ENCODE measurements around the gene LRP1. TPM values are rescaled to one million over a fixed set of nuclear protein-coding genes. Genes with fewer than 3 reads are reported as not detected.

Gene LRP1
- total RNA-seq, 2 donors from 2014 or later = 53.5 to 198 TPM

GRCh38 chr12:57219993-57220754 lies 91.9 kb downstream of the LRP1 start:
- peaks cover 12% of the 10 kb centered on the region for H3K4me1 ChIP-seq (replicated peaks)
- no peaks in the 10 kb centered on the region for H3K9me3 ChIP-seq
- intact Hi-C loops (cut with DNase I) = no loop called here
- DNase-seq (ENCODE audit: low spot score) = no peak
- H3K4me3 ChIP-seq = no peak overlapping the region
- TF ChIP-seq POLR2A (IDR thresholded peaks at IDR 0.05) = no peak
- TF ChIP-seq, protein P1, sequence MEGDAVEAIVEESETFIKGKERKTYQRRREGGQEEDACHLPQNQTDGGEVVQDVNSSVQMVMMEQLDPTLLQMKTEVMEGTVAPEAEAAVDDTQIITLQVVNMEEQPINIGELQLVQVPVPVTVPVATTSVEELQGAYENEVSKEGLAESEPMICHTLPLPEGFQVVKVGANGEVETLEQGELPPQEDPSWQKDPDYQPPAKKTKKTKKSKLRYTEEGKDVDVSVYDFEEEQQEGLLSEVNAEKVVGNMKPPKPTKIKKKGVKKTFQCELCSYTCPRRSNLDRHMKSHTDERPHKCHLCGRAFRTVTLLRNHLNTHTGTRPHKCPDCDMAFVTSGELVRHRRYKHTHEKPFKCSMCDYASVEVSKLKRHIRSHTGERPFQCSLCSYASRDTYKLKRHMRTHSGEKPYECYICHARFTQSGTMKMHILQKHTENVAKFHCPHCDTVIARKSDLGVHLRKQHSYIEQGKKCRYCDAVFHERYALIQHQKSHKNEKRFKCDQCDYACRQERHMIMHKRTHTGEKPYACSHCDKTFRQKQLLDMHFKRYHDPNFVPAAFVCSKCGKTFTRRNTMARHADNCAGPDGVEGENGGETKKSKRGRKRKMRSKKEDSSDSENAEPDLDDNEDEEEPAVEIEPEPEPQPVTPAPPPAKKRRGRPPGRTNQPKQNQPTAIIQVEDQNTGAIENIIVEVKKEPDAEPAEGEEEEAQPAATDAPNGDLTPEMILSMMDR (IDR thresholded peaks at IDR 0.05) = no peak
- peaks cover 5% of the 10 kb centered on the region for H3K27me3 ChIP-seq (replicated peaks; ENCODE audit: insufficient read depth)
- 7% methylated on average over 38 of the region's 38 CpGs for WGBS
- no peaks in the 10 kb centered on the region for H3K36me3 ChIP-seq
- H3K27ac ChIP-seq = no peak overlapping the region

DNA sequence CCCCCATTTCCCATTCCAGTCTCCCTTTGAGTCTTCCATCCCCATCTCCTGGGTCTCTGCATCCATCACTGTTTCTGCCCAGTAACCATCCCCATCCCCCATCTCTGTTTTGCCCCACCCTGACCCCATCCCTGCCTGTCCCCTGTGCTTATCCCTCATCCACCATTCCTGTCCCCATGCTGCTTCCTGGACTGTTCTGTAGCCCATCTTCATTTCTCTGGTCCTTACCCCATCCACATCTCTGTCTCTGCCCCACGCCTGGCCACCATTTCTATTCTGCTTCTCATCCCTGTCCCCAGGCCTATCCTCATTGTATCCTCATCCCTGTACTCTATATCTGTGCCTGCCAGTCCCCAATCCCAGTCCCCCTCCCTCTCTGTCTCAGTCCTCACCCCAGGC lies 92.5 kb downstream of the LRP1 start:
- WGBS = 74% methylated on average over 1 of the region's 1 CpG
- H3K27ac ChIP-seq = no peak overlapping the region
- intact Hi-C loops (cut with DNase I) = no loop called here
- H3K4me1 ChIP-seq (replicated peaks) = peaks cover 12% of the 10 kb centered on the region
- no peaks in the 10 kb centered on the region for H3K9me3 ChIP-seq
- H3K4me3 ChIP-seq = no peak overlapping the region
- no peak for DNase-seq (ENCODE audit: low spot score)
- TF ChIP-seq, protein P1 (IDR thresholded peaks at IDR 0.05) = no peak
- no peak for TF ChIP-seq POLR2A (IDR thresholded peaks at IDR 0.05)
- no peak for TF ChIP-seq POLR2AphosphoS5 (IDR thresholded peaks at IDR 0.05)
- no peaks in the 10 kb centered on the region for H3K36me3 ChIP-seq
- H3K27me3 ChIP-seq (replicated peaks; ENCODE audit: insufficient read depth) = peaks cover 5% of the 10 kb centered on the region

GRCh38 chr12:57221169-57221917 lies 93.1 kb downstream of the LRP1 start:
- Histone ChIP-seq H3K9me3 (no peaks in the 10 kb centered on the region), H3K27me3 (replicated peaks; ENCODE audit: insufficient read depth) (peaks cover 10% of the 10 kb centered on the region), H3K27ac (no peak overlapping the region), H3K4me1 (replicated peaks) (peaks cover 12% of the 10 kb centered on the region), H3K36me3 (no peaks in the 10 kb centered on the region), H3K4me3 (no peak overlapping the region)
- no peak for DNase-seq (ENCODE audit: low spot score)
- intact Hi-C loops (cut with DNase I) = no loop called here
- 24% methylated on average over 24 of the region's 24 CpGs for WGBS
- no peak for TF ChIP-seq POLR2AphosphoS5 (IDR thresholded peaks at IDR 0.05)
- TF ChIP-seq POLR2A (IDR thresholded peaks at IDR 0.05) = no peak
- TF ChIP-seq, protein P1 (IDR thresholded peaks at IDR 0.05) = no peak

DNA sequence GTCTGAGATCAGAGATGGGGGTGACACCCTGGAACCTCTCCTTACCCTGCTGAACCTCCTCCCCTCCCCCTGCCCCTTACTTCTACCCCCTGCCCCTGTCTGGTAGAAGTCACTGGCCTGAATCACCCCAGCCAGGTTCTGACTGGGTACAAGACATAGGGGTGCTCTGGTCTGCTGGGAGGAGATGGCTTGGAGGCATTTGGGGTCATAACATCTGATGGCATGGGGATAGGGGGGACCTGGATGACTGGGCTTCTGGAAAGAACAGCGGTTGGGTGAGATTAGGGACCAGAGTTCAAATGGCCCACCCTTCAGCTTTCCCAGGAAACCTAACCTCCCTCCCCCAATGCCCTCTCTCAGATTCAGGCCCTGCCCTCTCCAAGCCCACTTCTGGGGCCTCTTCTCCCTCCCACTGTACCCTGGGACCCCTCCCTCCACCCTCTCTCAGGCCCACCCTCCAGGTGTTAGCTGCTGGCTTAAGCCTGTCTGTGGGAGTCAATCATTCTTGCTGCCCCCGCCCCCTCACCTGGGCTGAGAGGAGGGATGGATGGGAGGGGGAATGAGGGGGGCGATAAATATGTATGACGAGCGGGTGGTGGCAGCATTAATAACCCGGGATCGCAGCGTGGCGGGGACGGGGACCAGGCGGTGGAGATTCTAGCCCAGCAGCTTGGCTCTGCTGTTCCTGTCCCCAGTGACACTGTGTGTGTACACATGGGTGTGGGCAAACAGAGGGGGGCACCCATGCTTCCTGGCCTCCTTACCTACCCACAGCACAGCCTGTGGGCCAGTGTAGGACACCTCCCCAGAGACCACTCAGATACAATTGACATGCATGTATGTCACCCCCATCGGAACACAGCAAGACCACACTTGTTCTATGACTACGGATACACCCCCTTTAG lies 94.3 kb downstream of the LRP1 start:
- H3K27ac ChIP-seq = no peak overlapping the region
- no peak overlapping the region for H3K4me3 ChIP-seq
- no peak for DNase-seq (ENCODE audit: low spot score)
- no peaks in the 10 kb centered on the region for H3K36me3 ChIP-seq
- intact Hi-C loops (cut with DNase I) = no loop called here
- peaks cover 10% of the 10 kb centered on the region for H3K27me3 ChIP-seq (replicated peaks; ENCODE audit: insufficient read depth)
- no peaks in the 10 kb centered on the region for H3K9me3 ChIP-seq
- 37% methylated on average over 13 of the region's 13 CpGs for WGBS
- no peak for TF ChIP-seq POLR2AphosphoS5 (IDR thresholded peaks at IDR 0.05)
- TF ChIP-seq POLR2A (IDR thresholded peaks at IDR 0.05) = no peak
- TF ChIP-seq, protein P1 (IDR thresholded peaks at IDR 0.05) = no peak
- peaks cover 5% of the 10 kb centered on the region for H3K4me1 ChIP-seq (replicated peaks)

Data from prostate gland (tissue), 2 donors.